Adrenal gland (tissue), 5 donors: ENCODE measurements around the gene MRPS11.

Experiments
- CTCF ChIP-seq, 6 experiments: fragments of 450-650 bp in 4 of 6; fragments of 200-600 bp in 2 of 6; sonication (generic) in 1 of 6; IDR thresholded peaks; 1 replicate in 5 of 6; 2 replicates in 1 of 6; pipeline versions ENCODE4 v1.5.1 to v1.8.0; 2016 to 2021; ENCODE audit warnings: antibody characterized with exemption in 6 of 6, mild to moderate bottlenecking in 2 of 6, moderate library complexity in 1 of 6
- POLR2A ChIP-seq, 2 donors: fragments of 450-650 bp; IDR thresholded peaks; one replicate each; pipeline ENCODE4 v1.6.1; 2017; ENCODE audit warnings: antibody characterized with exemption in 2 of 2, mild to moderate bottlenecking in 2 of 2, moderate library complexity in 1 of 2
- donor health status: DM: no; HTN: no; CAD: no.

GRCh38 chr15:88447206-88447605 is 20.3 kb upstream of the MRPS11 start:
- no peak for TF ChIP-seq CTCF (IDR thresholded peaks at IDR 0.05)
- TF ChIP-seq POLR2A (IDR thresholded peaks at IDR 0.05), result no peak
